Trophoblast cell (in vitro differentiated cells and primary cell): Measurements from ENCODE around the gene FOSL2.
"Not testable (repeated sequence)": the region's sequence is repeated elsewhere in the genome, so short reads cannot be mapped to it uniquely, and the experiment has no call there.

ENCODE experiments used
- DNase-seq, 2 donors: peaks; one replicate each; pipeline ENCODE4 v3.0.0-alpha.2; 2016
- H2AFZ ChIP-seq: 2 replicates; pipeline ENCODE4 v1.6.1; 2013; ENCODE audit warnings: low read length, moderate library complexity, mild to moderate bottlenecking; ENCODE audit not compliant: insufficient read depth, poor library complexity
- H2AK5ac ChIP-seq: 2 replicates; pipeline ENCODE4 v1.6.1; 2013; ENCODE audit warnings: mild to moderate bottlenecking, low read length
- H2BK120ac ChIP-seq: 2 replicates; pipeline ENCODE4 v1.6.1; 2013; ENCODE audit warnings: low read length, mild to moderate bottlenecking, moderate library complexity; ENCODE audit not compliant: insufficient read depth, poor library complexity
- H2BK12ac ChIP-seq: 2 replicates; pipeline ENCODE4 v1.6.1; 2013; ENCODE audit warnings: mild to moderate bottlenecking, low read length, moderate library complexity
- H2BK5ac ChIP-seq: 2 replicates; pipeline ENCODE4 v1.6.1; 2013; ENCODE audit warnings: low read length, low read depth, moderate library complexity, mild to moderate bottlenecking; ENCODE audit not compliant: poor library complexity
- H3K14ac ChIP-seq: 2 replicates; pipeline ENCODE4 v1.6.1; 2013; ENCODE audit warnings: mild to moderate bottlenecking, low read length
- H3K18ac ChIP-seq: 2 replicates; pipeline ENCODE4 v1.6.1; 2013; ENCODE audit warnings: mild to moderate bottlenecking, low read length
- H3K23ac ChIP-seq: 2 replicates; pipeline ENCODE4 v1.6.1; 2013; ENCODE audit warnings: low read length
- H3K27ac ChIP-seq: 2 replicates; pipeline ENCODE4 v1.5.1; 2013; ENCODE audit warnings: low read depth, mild to moderate bottlenecking, inconsistent platforms, low read length, moderate library complexity
- H3K27me3 ChIP-seq: 2 replicates; pipeline ENCODE4 v1.6.1; 2013; ENCODE audit warnings: inconsistent platforms, mild to moderate bottlenecking, low read length, moderate library complexity; ENCODE audit not compliant: insufficient read depth
- H3K36me3 ChIP-seq, 2 experiments: 1 replicate in 1 of 2; 2 replicates in 1 of 2; pipeline ENCODE4 v1.6.1; 2013; ENCODE audit warnings: low read length in 2 of 2, mild to moderate bottlenecking in 2 of 2, moderate library complexity in 1 of 2; ENCODE audit not compliant: insufficient read depth in 2 of 2, control insufficient read depth in 1 of 2
- H3K4ac ChIP-seq: 2 replicates; pipeline ENCODE4 v1.6.1; 2013; ENCODE audit warnings: low read depth, mild to moderate bottlenecking, low read length, moderate library complexity
- H3K4me1 ChIP-seq, 2 experiments: 1 replicate in 1 of 2; 2 replicates in 1 of 2; pipeline ENCODE4 v1.6.1; 2013; ENCODE audit warnings: low read length in 2 of 2, mild to moderate bottlenecking in 2 of 2, moderate library complexity in 1 of 2; ENCODE audit not compliant: insufficient read depth in 2 of 2, control insufficient read depth in 1 of 2
- H3K4me2 ChIP-seq: 2 replicates; pipeline ENCODE4 v1.6.1; 2013; ENCODE audit warnings: inconsistent platforms, mild to moderate bottlenecking, low read length, moderate library complexity
- H3K4me3 ChIP-seq: 2 replicates; pipeline ENCODE4 v1.5.1; 2013; ENCODE audit warnings: mild to moderate bottlenecking, low read depth, low read length, inconsistent platforms
- H3K79me1 ChIP-seq: one replicate; pipeline ENCODE4 v1.6.1; 2013; ENCODE audit warnings: low read length
- H3K79me2 ChIP-seq: 2 replicates; pipeline ENCODE4 v1.6.1; 2013; ENCODE audit warnings: low read length, mild to moderate bottlenecking; ENCODE audit not compliant: control insufficient read depth, insufficient read depth, poor library complexity
- H3K9ac ChIP-seq: 2 replicates; pipeline ENCODE4 v1.6.1; 2013; ENCODE audit warnings: mild to moderate bottlenecking, low read length
- H3K9me3 ChIP-seq: 2 replicates; pipeline ENCODE4 v1.6.1; 2013; ENCODE audit warnings: low read depth, mild to moderate bottlenecking, control low read depth, inconsistent platforms, low read length; ENCODE audit not compliant: insufficient read depth
- H4K12ac ChIP-seq: 2 replicates; pipeline ENCODE4 v1.6.1; 2013; ENCODE audit warnings: low read depth, mild to moderate bottlenecking, low read length, moderate library complexity
- H4K8ac ChIP-seq: 2 replicates; pipeline ENCODE4 v1.6.1; 2013; ENCODE audit warnings: low read depth, mild to moderate bottlenecking, low read length, moderate library complexity
- H4K91ac ChIP-seq: one replicate; pipeline ENCODE4 v1.6.1; 2013; ENCODE audit warnings: low read depth, mild to moderate bottlenecking, low read length, moderate library complexity
- WGBS: extraction: QIAGEN DNeasy Blood & Tissue Kit; methylation state at CpG from one replicate; pipeline ENCODE4 v1.1.7; 2013; ENCODE audit warnings: missing lambda C conversion rate; ENCODE audit not compliant: insufficient read length, insufficient coverage; ENCODE audit errors: extremely low coverage; 5-methylcytosine and 5-hydroxymethylcytosine counted together

Gene FOSL2

DNA sequence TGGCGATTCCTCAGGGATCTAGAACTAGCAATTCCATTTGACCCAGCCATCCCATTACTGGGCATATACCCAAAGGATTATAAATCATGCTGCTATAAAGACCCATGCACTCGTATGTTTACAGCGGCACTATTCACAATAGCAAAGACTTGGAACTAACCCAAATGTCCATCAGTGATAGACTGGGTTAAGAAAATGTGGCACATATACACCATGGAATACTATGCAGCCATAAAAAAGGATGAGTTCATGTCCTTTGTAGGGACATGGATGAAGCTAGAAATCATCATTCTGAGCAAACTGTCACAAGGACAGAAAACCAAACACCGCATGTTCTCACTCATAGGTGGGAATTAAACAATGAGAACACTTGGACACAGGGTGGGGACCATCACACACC is 20.9 kb upstream of the FOSL2 start:
- not testable (repeated sequence) for H2BK12ac ChIP-seq, H3K4ac ChIP-seq, H3K4me1 ChIP-seq, DNase-seq, H4K12ac ChIP-seq, H3K79me2 ChIP-seq, H2AFZ ChIP-seq, H3K9ac ChIP-seq, H3K27ac ChIP-seq, H3K23ac ChIP-seq, H3K4me2 ChIP-seq, H2AK5ac ChIP-seq, H2BK5ac ChIP-seq, H3K4me3 ChIP-seq, H3K14ac ChIP-seq, H3K36me3 ChIP-seq, H3K9me3 ChIP-seq, H3K18ac ChIP-seq, H3K27me3 ChIP-seq, H2BK120ac ChIP-seq, H4K91ac ChIP-seq, H4K8ac ChIP-seq, H3K79me1 ChIP-seq
- no CpG with 5 or more reads among the region's 4 CpGs for WGBS

DNA sequence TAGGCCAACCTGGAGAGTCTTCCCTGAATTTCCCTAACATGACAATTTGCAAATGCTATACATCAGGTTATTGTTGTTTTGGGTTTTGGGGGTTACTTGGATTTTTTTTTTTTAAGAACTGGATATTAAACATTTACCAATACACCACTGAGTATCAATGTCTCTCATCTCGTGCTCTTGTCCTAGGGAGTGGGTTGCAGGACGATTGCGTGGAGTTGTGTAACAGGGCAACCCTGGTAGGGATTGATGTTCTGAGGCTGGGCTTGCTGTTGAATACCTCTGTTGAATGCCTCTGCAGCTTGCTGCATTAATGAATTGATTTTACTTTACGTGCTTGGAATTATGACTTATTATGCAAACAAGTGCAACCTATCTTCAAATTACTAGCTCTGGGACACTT is 18.8 kb upstream of the FOSL2 start:
- whole genome bisulfite sequencing: no CpG with 5 or more reads among the region's 4 CpGs
- Histone ChIP-seq H3K4me2 (no peak overlapping the region), H4K8ac (no peak overlapping the region), H3K27me3 (no peaks in the 10 kb centered on the region), H2AFZ (no peak overlapping the region), H4K12ac (no peak overlapping the region), H3K36me3 (no peaks in the 10 kb centered on the region), H3K79me1 (no peaks in the 10 kb centered on the region), H3K23ac (no peak overlapping the region), H3K14ac (no peak overlapping the region), H2BK5ac (no peak overlapping the region), H3K9ac (no peak overlapping the region), H3K79me2 (no peaks in the 10 kb centered on the region), H2BK120ac (no peak overlapping the region), H3K9me3 (no peaks in the 10 kb centered on the region), H3K4me3 (no peak overlapping the region), H3K18ac (no peak overlapping the region), H4K91ac (no peak overlapping the region), H3K4ac (no peak overlapping the region), H2AK5ac (no peak overlapping the region), H3K4me1 (peaks cover 0 to 3% of the 10 kb centered on the region in 2 experiments), H2BK12ac (no peak overlapping the region), H3K27ac (no peak overlapping the region)
- DNase-seq: no peak

DNA sequence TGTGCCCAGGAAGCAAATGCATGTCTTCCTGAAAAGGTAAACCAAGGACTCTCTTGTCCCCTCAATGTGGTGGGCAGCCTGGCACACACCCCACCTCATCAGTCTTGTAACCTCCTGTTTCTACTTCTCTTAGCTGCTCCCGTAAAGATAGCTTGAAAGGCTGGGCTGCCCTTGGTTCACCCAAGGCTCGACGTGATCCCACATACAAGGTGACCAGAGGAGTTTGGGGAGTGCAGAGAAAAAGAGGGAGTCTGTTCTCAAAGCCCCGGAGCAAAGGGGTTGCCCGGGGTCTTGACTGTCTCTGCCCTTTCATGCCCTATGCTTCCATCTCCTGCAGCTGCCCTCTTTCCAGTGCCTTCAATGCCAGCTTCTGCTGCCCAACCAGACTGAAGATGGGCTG is 18.3 kb upstream of the FOSL2 start:
- Histone ChIP-seq H3K79me1 (no peaks in the 10 kb centered on the region), H3K9me3 (no peaks in the 10 kb centered on the region), H3K23ac (no peak overlapping the region), H2AFZ (no peak overlapping the region), H2BK12ac (no peak overlapping the region), H3K4ac (no peak overlapping the region), H3K9ac (no peak overlapping the region), H3K27ac (no peak overlapping the region), H4K91ac (no peak overlapping the region), H4K8ac (no peak overlapping the region), H3K18ac (no peak overlapping the region), H2BK5ac (no peak overlapping the region), H2BK120ac (no peak overlapping the region), H4K12ac (no peak overlapping the region), H3K36me3 (no peaks in the 10 kb centered on the region), H3K4me2 (no peak overlapping the region), H3K14ac (no peak overlapping the region), H3K4me3 (no peak overlapping the region), H3K4me1 (peaks cover 0 to 3% of the 10 kb centered on the region in 2 experiments), H3K79me2 (no peaks in the 10 kb centered on the region), H2AK5ac (no peak overlapping the region), H3K27me3 (no peaks in the 10 kb centered on the region)
- no peak for DNase-seq
- WGBS: no CpG with 5 or more reads among the region's 5 CpGs

DNA sequence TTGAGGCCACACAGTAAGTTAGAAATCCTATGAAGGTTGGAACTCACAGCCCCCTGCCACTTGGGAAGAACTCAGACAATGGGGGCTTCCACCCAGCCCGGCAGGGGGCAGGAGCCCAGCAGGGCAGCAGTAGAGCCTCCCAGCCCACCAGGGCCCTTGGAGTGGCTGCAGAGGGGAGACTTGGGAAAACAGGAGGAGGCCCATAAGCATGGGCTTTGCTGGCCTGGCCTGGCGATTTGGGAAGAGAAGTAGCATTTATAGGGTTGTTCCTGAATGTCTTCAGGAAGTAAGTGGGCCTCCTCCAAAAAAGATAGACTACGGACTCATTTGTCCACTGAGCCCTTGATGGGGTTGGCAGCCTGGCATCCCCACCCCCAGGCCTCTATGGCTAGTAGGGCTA is 17.4 kb upstream of the FOSL2 start:
- Histone ChIP-seq H3K14ac (no peak overlapping the region), H2AK5ac (no peak overlapping the region), H3K36me3 (no peaks in the 10 kb centered on the region), H3K27ac (no peak overlapping the region), H3K9me3 (no peaks in the 10 kb centered on the region), H4K8ac (no peak overlapping the region), H3K23ac (no peak overlapping the region), H4K12ac (no peak overlapping the region), H3K79me1 (no peaks in the 10 kb centered on the region), H2BK5ac (no peak overlapping the region), H3K4ac (no peak overlapping the region), H3K18ac (no peak overlapping the region), H4K91ac (no peak overlapping the region), H3K4me2 (no peak overlapping the region), H3K79me2 (no peaks in the 10 kb centered on the region), H3K9ac (no peak overlapping the region), H3K27me3 (no peaks in the 10 kb centered on the region), H2BK12ac (no peak overlapping the region), H3K4me3 (no peak overlapping the region), H2BK120ac (no peak overlapping the region), H3K4me1 (peaks cover 1 to 3% of the 10 kb centered on the region in 2 experiments), H2AFZ (no peak overlapping the region)
- no peak for DNase-seq
- no CpG with 5 or more reads among the region's 3 CpGs for WGBS
